Liver (tissue), 9 donors: Measurements from ENCODE around the gene DLGAP4. TPM values are rescaled to one million over a fixed set of nuclear protein-coding genes. Genes with fewer than 3 reads are reported as not detected.

Source experiments
- DNase-seq: peaks from one replicate; pipeline ENCODE4 v3.0.0-alpha.2; 2017; ENCODE audit warnings: low spot score
- H3K27ac ChIP-seq, 2 donors: one replicate each; pipeline ENCODE4 v1.7.0; 2013; ENCODE audit warnings: inconsistent platforms in 2 of 2, low read length in 2 of 2, control low read depth in 1 of 2, low read depth in 1 of 2, mild to moderate bottlenecking in 1 of 2
- H3K27me3 ChIP-seq, 4 donors: one replicate each; pipeline versions ENCODE4 v1.6.1 to v1.7.0; 2013; ENCODE audit warnings: low read length in 3 of 4, inconsistent platforms in 1 of 4, mild to moderate bottlenecking in 1 of 4, moderate library complexity in 1 of 4; ENCODE audit not compliant: control insufficient read depth in 4 of 4, insufficient read depth in 4 of 4
- H3K36me3 ChIP-seq, 4 donors: one replicate each; pipeline versions ENCODE4 v1.6.1 to v1.7.0; 2013; ENCODE audit warnings: low read length in 3 of 4, mild to moderate bottlenecking in 3 of 4, low read depth in 1 of 4, moderate library complexity in 1 of 4; ENCODE audit not compliant: control insufficient read depth in 4 of 4, insufficient read depth in 3 of 4
- H3K4me1 ChIP-seq, 4 donors: one replicate each; pipeline versions ENCODE4 v1.6.1 to v1.7.0; 2013; ENCODE audit warnings: low read length in 3 of 4, mild to moderate bottlenecking in 3 of 4, moderate library complexity in 1 of 4; ENCODE audit not compliant: control insufficient read depth in 4 of 4, insufficient read depth in 4 of 4
- H3K4me3 ChIP-seq, 3 donors: one replicate each; pipeline versions ENCODE4 v1.6.1 to v1.7.0; 2013; ENCODE audit warnings: low read length in 3 of 3, control low read depth in 1 of 3, low read depth in 1 of 3, mild to moderate bottlenecking in 1 of 3
- H3K9ac ChIP-seq, 2 donors: one replicate each; pipeline ENCODE4 v1.7.0; 2013; ENCODE audit warnings: low read length in 2 of 2, mild to moderate bottlenecking in 2 of 2, moderate library complexity in 2 of 2, control low read depth in 1 of 2, low read depth in 1 of 2
- H3K9me3 ChIP-seq, 4 donors: one replicate each; pipeline versions ENCODE4 v1.6.1 to v1.7.0; 2013; ENCODE audit warnings: low read length in 3 of 4; ENCODE audit not compliant: control insufficient read depth in 4 of 4
- ATF3 ChIP-seq: IDR thresholded peaks from 2 replicates; pipeline ENCODE4 v1.6.1; 2016; ENCODE audit warnings: antibody characterized with exemption
- CTCF ChIP-seq: fragments of 150-350 bp; IDR thresholded peaks from 2 replicates; pipeline ENCODE4 v1.5.1; 2017; ENCODE audit warnings: improper control_type of control experiment, low read depth, low read length; ENCODE audit not compliant: missing input control
- EGR1 ChIP-seq, 2 donors: IDR thresholded peaks; 2 replicates each; pipeline ENCODE4 v1.6.1; 2016 to 2018; ENCODE audit warnings: antibody characterized with exemption in 2 of 2, low read depth in 2 of 2
- FOXA1 ChIP-seq: IDR thresholded peaks from 2 replicates; pipeline ENCODE4 v1.6.1; 2016; ENCODE audit warnings: antibody characterized with exemption
- FOXA2 ChIP-seq: IDR thresholded peaks from 2 replicates; pipeline ENCODE4 v1.6.1; 2016; ENCODE audit warnings: antibody characterized with exemption
- HNF4A ChIP-seq, 2 donors: conservative IDR thresholded peaks; 2 replicates each; pipeline ENCODE4 v1.6.1; 2016; ENCODE audit warnings: antibody characterized with exemption in 2 of 2, mild to moderate bottlenecking in 2 of 2
- HNF4G ChIP-seq: IDR thresholded peaks from 2 replicates; pipeline ENCODE4 v1.6.1; 2016; ENCODE audit warnings: antibody characterized with exemption
- JUND ChIP-seq, 2 donors: IDR thresholded peaks; 2 replicates each; pipeline ENCODE4 v1.6.1; 2016; ENCODE audit warnings: antibody characterized with exemption in 2 of 2
- NR2F2 ChIP-seq: IDR thresholded peaks from 2 replicates; pipeline ENCODE4 v1.6.1; 2016; ENCODE audit warnings: antibody characterized with exemption
- RAD21 ChIP-seq, 2 donors: IDR thresholded peaks; 2 replicates each; pipeline ENCODE4 v1.6.1; 2016; ENCODE audit warnings: antibody characterized with exemption in 2 of 2, mild to moderate bottlenecking in 2 of 2
- REST ChIP-seq: IDR thresholded peaks from 2 replicates; pipeline ENCODE4 v1.6.1; 2016; ENCODE audit warnings: antibody characterized with exemption, mild to moderate bottlenecking
- RXRA ChIP-seq, 2 donors: IDR thresholded peaks; 2 replicates each; pipeline ENCODE4 v1.6.1; 2017 to 2018; ENCODE audit warnings: antibody characterized with exemption in 2 of 2, mild to moderate bottlenecking in 1 of 2
- SP1 ChIP-seq: IDR thresholded peaks from 2 replicates; pipeline ENCODE4 v1.6.1; 2018; ENCODE audit warnings: antibody characterized with exemption, mild to moderate bottlenecking
- TAF1 ChIP-seq: conservative IDR thresholded peaks from 2 replicates; pipeline ENCODE4 v1.6.1; 2016; ENCODE audit warnings: antibody characterized with exemption, mild to moderate bottlenecking
- YY1 ChIP-seq: IDR thresholded peaks from 2 replicates; pipeline ENCODE4 v1.6.1; 2016; ENCODE audit warnings: antibody characterized with exemption, mild to moderate bottlenecking
- ZBTB33 ChIP-seq: IDR thresholded peaks from 2 replicates; pipeline ENCODE4 v1.6.1; 2016; ENCODE audit warnings: antibody characterized with exemption
- WGBS: extraction: QIAGEN DNeasy Blood & Tissue Kit; methylation state at CpG from one replicate; pipeline ENCODE4 v1.1.7; 2013; 5-methylcytosine and 5-hydroxymethylcytosine counted together
- polyA plus RNA-seq, 2 donors: library from polyadenylated mRNA; stranded (reverse) in 1 of 2; unstranded in 1 of 2; fragments of 200-250 nt in 1 of 2; fragments of >200 nt in 1 of 2; fragmentation: Nextera tagmentation in 1 of 2; extraction: Ambion mirVana in 1 of 2; gene quantifications; one replicate each; pipeline versions ENCODE4 v1.2.1 to v1.2.3, GENCODE V29; 2013 to 2015
- total RNA-seq, 2 donors: library from RNA; depleted of rRNA; stranded (reverse); fragments of >200 nt; gene quantifications; one replicate each; pipeline ENCODE4 v1.2.3, GENCODE V29; 2014
- TF ChIP-seq, protein P1 (sequence below): IDR thresholded peaks from 2 replicates; pipeline ENCODE4 v1.6.1; 2016; ENCODE audit warnings: antibody characterized with exemption
- donor health status: healthy.
- donor health status: healthy.
- donor health status: healthy.
- donor health status: healthy.
- donor health status: healthy.

Gene DLGAP4
- total and polyA plus RNA-seq, 4 donors = 2.9 to 18.7 (median 11.2) TPM

DNA sequence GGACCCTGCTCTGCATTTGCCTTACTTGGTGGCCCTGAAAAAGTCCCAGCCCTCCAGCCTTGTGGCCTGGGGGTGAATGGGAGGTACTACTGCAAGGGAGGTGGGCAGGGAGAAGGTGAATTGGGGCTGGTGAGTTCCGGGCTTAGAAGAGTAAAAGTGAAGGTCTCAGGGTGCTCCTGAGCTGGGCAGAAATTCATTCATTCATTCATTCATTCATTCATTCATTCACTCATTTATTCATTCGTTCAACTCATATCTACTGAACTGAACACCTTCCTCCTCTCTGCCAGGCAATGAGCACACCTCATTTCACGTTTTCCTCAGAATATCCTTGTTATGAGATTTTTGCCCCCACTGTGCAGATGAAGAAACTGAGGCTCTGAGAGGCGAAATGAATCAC lies 6.7 kb upstream of the DLGAP4 start:
- Histone ChIP-seq H3K27ac (no peak overlapping the region), H3K4me1 (no peaks in the 10 kb centered on the region), H3K4me3 (no peak overlapping the region), H3K27me3 (peaks cover 0 to 21% (median 2%) of the 10 kb centered on the region in 4 donors), H3K9ac (no peak overlapping the region), H3K9me3 (no peaks in the 10 kb centered on the region), H3K36me3 (no peaks in the 10 kb centered on the region)
- 62% methylated on average over 4 of the region's 4 CpGs for WGBS
- no peak for DNase-seq
- TF ChIP-seq, protein P1, sequence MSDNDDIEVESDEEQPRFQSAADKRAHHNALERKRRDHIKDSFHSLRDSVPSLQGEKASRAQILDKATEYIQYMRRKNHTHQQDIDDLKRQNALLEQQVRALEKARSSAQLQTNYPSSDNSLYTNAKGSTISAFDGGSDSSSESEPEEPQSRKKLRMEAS = no peak
- no peak for TF ChIP-seq CTCF
- TF ChIP-seq TAF1 = no peak
- TF ChIP-seq NR2F2 = no peak
- TF ChIP-seq RAD21 (IDR thresholded peaks at IDR 0.05) = no peak
- no peak for TF ChIP-seq RXRA (IDR thresholded peaks at IDR 0.05)
- TF ChIP-seq ZBTB33 = no peak
- TF ChIP-seq YY1 = no peak
- TF ChIP-seq JUND (IDR thresholded peaks at IDR 0.05) = no peak
- TF ChIP-seq SP1 = no peak

- Histone ChIP-seq H3K27ac (no peak overlapping the region), H3K4me3 (no peak overlapping the region), H3K9ac (no peak overlapping the region), H3K4me1 (peaks cover 0 to 4% (median 2%) of the 10 kb centered on the region in 4 donors), H3K27me3 (peaks cover 0 to 21% (median 3%) of the 10 kb centered on the region in 4 donors), H3K9me3 (no peaks in the 10 kb centered on the region), H3K36me3 (no peaks in the 10 kb centered on the region)
- WGBS = 51% methylated on average over 7 of the region's 7 CpGs
- DNase-seq = no peak
- no peak for TF ChIP-seq FOXA1
- TF ChIP-seq FOXA2 = no peak
- no peak for TF ChIP-seq HNF4A (conservative IDR thresholded peaks at IDR 0.05)
- TF ChIP-seq HNF4G = no peak
- no peak for TF ChIP-seq EGR1 (IDR thresholded peaks at IDR 0.05; ENCODE audit: low read depth in 2 of 2)
- no peak for TF ChIP-seq RXRA (IDR thresholded peaks at IDR 0.05)
- no peak for TF ChIP-seq ATF3
- no peak for TF ChIP-seq TAF1
- no peak for TF ChIP-seq REST
- TF ChIP-seq ZBTB33 = no peak
- TF ChIP-seq YY1 = no peak
Measured at GRCh38 chr20:36301359-36302119, 4.6 kb upstream of the DLGAP4 start.
